Transverse colon (tissue), 4 donors: ENCODE data around the gene LDLRAD4. TPM values are rescaled to one million over a fixed set of nuclear protein-coding genes. Genes with fewer than 3 reads are reported as not detected.
A peak's percentile ranks its signal among the peaks of the same experiment; 100 is the strongest.

ENCODE experiments used
- DNase-seq: peaks from one replicate; pipeline ENCODE4 v3.0.0-alpha.2; 2019
- H3K27ac ChIP-seq, 4 donors: fragments of 200-600 bp; sonication (generic); 2 replicates each; pipeline ENCODE4 v1.5.1; 2016 to 2018; ENCODE audit warnings: inconsistent platforms in 4 of 4
- H3K27me3 ChIP-seq: fragments of 200-600 bp; sonication (generic); 2 replicates; pipeline ENCODE4 v1.5.1; 2017; ENCODE audit warnings: inconsistent platforms
- H3K36me3 ChIP-seq, 4 donors: fragments of 200-600 bp; sonication (generic); 2 replicates each; pipeline ENCODE4 v1.5.1; 2017 to 2019; ENCODE audit warnings: inconsistent platforms in 4 of 4
- H3K4me1 ChIP-seq, 4 donors: fragments of 200-600 bp; sonication (generic); 2 replicates each; pipeline ENCODE4 v1.5.1; 2017 to 2020; ENCODE audit warnings: inconsistent platforms in 4 of 4
- H3K4me3 ChIP-seq, 4 donors: fragments of 200-600 bp; sonication (generic); 1 replicate in 1 of 4; 2 replicates in 3 of 4; pipeline versions ENCODE4 v1.5.1 to v1.6.1; 2017 to 2019; ENCODE audit warnings: inconsistent platforms in 4 of 4
- H3K9me3 ChIP-seq, 2 donors: fragments of 200-600 bp; sonication (generic); 2 replicates each; pipeline ENCODE4 v1.5.1; 2017 to 2019; ENCODE audit warnings: inconsistent platforms in 2 of 2
- CTCF ChIP-seq, 5 experiments: fragments of 200-600 bp in 3 of 5; fragments of 450-650 bp in 2 of 5; sonication (generic) in 3 of 5; IDR thresholded peaks; 1 replicate in 2 of 5; 2 replicates in 3 of 5; pipeline ENCODE4 v1.5.1; 2016 to 2017; ENCODE audit warnings: antibody characterized with exemption in 5 of 5, inconsistent platforms in 3 of 5, mild to moderate bottlenecking in 2 of 5, moderate library complexity in 1 of 5
- EP300 ChIP-seq: sonication (generic); formaldehyde crosslinking; IDR thresholded peaks from one replicate; pipeline ENCODE4 v1.6.1; 2017; ENCODE audit warnings: antibody characterized with exemption, low read depth
- POLR2A ChIP-seq: fragments of 450-650 bp; IDR thresholded peaks from one replicate; pipeline ENCODE4 v1.6.1; 2016; ENCODE audit warnings: antibody characterized with exemption, mild to moderate bottlenecking, moderate library complexity
- POLR2AphosphoS5 ChIP-seq, 3 donors: sonication (generic); formaldehyde crosslinking; IDR thresholded peaks; one replicate each; pipeline ENCODE4 v1.6.1; 2016; ENCODE audit warnings: antibody characterized with exemption in 3 of 3
- WGBS, 2 donors: methylation state at CpG; one replicate each; pipeline ENCODE4 v1.1.5; 2018; ENCODE audit warnings: low coverage in 1 of 2; 5-methylcytosine and 5-hydroxymethylcytosine counted together
- in situ Hi-C, 4 donors: fragments of 200-750 bp; cut with MboI; loops; one replicate each; pipeline versions ENCODE4 v1.15.0 to v1.15.1; 2017; ENCODE audit warnings: low sequenced_read_pairs in 3 of 4, low pct_ligation_motif_present in 1 of 4, low pct_unique_long_range_greater_than_20kb in 1 of 4
- intact Hi-C: fragments of 100-400 bp; cut with DNase I; formaldehyde crosslinking; loops from one replicate; pipeline ENCODE4 v1.15.1; 2023; ENCODE audit warnings: low total_unique reads
- total RNA-seq, 4 donors: library from RNA; depleted of rRNA; stranded (reverse); fragments of >200 nt; gene quantifications; one replicate each; pipeline ENCODE4 v1.1.0, GENCODE V29; 2016

LDLRAD4 gene
- total RNA-seq, 4 donors from 2014 or later: 34.8 to 277 (median 60.6) TPM

GRCh38 chr18:13414102-13414501 lies 195.5 kb downstream of the LDLRAD4 start:
- in situ Hi-C loops (no loop called here), intact Hi-C loops (no loop called here)
- DNase-seq: no peak
- Histone ChIP-seq H3K36me3 (no peaks in the 10 kb centered on the region), H3K4me3 (no peak overlapping the region), H3K27me3 (no peaks in the 10 kb centered on the region), H3K9me3 (no peaks in the 10 kb centered on the region), H3K4me1 (peaks cover 8 to 54% (median 22%) of the 10 kb centered on the region in 4 donors), H3K27ac (no peak overlapping the region)
- TF ChIP-seq CTCF (IDR thresholded peaks at IDR 0.05) (no peak), EP300 (no peak), POLR2A (no peak), POLR2AphosphoS5 (IDR thresholded peaks at IDR 0.05) (no peak)
- WGBS, 2 donors: 93% methylated on average over 2 of the region's 2 CpGs; no CpG with 5 or more reads in 1 of the 2 donors

GRCh38 chr18:13414521-13414920 lies 196.0 kb downstream of the LDLRAD4 start:
- intact Hi-C loops: no loop called here
- TF ChIP-seq POLR2AphosphoS5 (IDR thresholded peaks at IDR 0.05): no peak
- TF ChIP-seq POLR2A: no peak
- TF ChIP-seq CTCF (IDR thresholded peaks at IDR 0.05): no peak
- TF ChIP-seq EP300: no peak
- in situ Hi-C loops: no loop called here
- Histone ChIP-seq H3K27me3 (no peaks in the 10 kb centered on the region), H3K27ac (no peak overlapping the region), H3K4me1 (peaks cover 8 to 54% (median 22%) of the 10 kb centered on the region in 4 donors), H3K9me3 (no peaks in the 10 kb centered on the region), H3K4me3 (no peak overlapping the region), H3K36me3 (no peaks in the 10 kb centered on the region)
- DNase-seq: no peak
- 63% methylated on average over 4 of the region's 4 CpGs; no CpG with 5 or more reads in 1 of the 2 donors for WGBS, 2 donors

GRCh38 chr18:13415736-13416135 lies 197.2 kb downstream of the LDLRAD4 start:
- Histone ChIP-seq H3K4me1 (peaks cover 8 to 46% (median 18%) of the 10 kb centered on the region in 4 donors), H3K4me3 (no peak overlapping the region), H3K9me3 (no peaks in the 10 kb centered on the region), H3K36me3 (no peaks in the 10 kb centered on the region), H3K27ac (no peak overlapping the region), H3K27me3 (no peaks in the 10 kb centered on the region)
- in situ Hi-C loops: no loop called here
- TF ChIP-seq POLR2A: no peak
- TF ChIP-seq CTCF (IDR thresholded peaks at IDR 0.05): no peak
- no peak for TF ChIP-seq POLR2AphosphoS5 (IDR thresholded peaks at IDR 0.05)
- DNase-seq: no peak
- intact Hi-C loops: no loop called here
- WGBS, 2 donors: 83% methylated on average over 10 of the region's 12 CpGs; no CpG with 5 or more reads in 1 of the 2 donors

- 49 to 66% methylated on average over 3 to 7 of the region's 7 CpGs for WGBS, 2 donors
- Histone ChIP-seq H3K9me3 (no peaks in the 10 kb centered on the region), H3K4me1 (peaks cover 8 to 42% (median 18%) of the 10 kb centered on the region in 4 donors), H3K27ac (peak overlapping the region; percentile 50 to 68 (median 62)), H3K36me3 (no peaks in the 10 kb centered on the region), H3K27me3 (no peaks in the 10 kb centered on the region), H3K4me3 (no peak overlapping the region)
- intact Hi-C loops: no loop called here
- DNase-seq: no peak
- TF ChIP-seq CTCF (IDR thresholded peaks at IDR 0.05) (no peak), EP300 (no peak), POLR2A (no peak), POLR2AphosphoS5 (IDR thresholded peaks at IDR 0.05) (no peak)
- in situ Hi-C loops: no loop called here
Measured at GRCh38 chr18:13416208-13416607, 197.6 kb downstream of the LDLRAD4 start.
